NK-92 (cell line): ENCODE results near the gene MTCH1.

Source experiments
- DNase-seq: peaks from one replicate; lab custom pipeline; 2025; ENCODE audit not compliant: unreplicated experiment; lab: John Stamatoyannopoulos, UW

MTCH1 gene

DNA sequence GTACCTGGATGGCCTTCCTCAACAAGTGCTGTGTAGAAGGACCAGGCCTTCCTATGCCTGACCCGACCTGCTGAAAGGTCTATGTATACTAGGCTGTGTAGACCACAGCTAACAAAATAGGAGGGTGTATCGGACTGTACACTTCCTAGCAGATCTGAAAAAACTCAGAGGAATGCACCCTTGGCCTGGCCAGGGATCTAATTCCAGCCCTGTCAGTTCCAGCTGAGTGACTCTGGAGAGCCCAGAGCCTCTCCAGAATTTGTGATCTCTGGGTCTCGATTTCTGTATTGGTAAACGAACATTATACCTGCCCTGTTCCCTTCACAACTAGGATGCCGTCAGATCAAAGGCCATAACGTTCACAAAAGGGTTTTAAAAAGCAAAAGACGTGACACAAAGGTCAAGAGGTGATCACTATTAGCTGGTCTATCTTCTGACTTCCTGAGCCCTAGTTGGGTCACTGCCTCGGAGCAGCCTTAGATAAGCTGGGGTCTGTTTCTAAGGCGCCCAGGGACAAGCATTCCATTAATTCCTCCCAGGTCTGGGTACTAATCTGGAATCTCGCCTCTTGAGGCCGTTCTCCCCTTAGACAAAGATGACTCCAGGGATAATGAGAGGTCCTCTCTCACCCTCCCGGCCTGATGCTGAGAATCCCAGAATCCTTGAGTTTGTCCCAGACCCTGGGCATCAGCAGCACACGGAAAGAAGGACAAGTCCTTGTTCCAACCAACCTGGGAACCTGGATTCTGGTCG lies 13.9 kb downstream of the MTCH1 start:
- no peak for DNase-seq

DNA sequence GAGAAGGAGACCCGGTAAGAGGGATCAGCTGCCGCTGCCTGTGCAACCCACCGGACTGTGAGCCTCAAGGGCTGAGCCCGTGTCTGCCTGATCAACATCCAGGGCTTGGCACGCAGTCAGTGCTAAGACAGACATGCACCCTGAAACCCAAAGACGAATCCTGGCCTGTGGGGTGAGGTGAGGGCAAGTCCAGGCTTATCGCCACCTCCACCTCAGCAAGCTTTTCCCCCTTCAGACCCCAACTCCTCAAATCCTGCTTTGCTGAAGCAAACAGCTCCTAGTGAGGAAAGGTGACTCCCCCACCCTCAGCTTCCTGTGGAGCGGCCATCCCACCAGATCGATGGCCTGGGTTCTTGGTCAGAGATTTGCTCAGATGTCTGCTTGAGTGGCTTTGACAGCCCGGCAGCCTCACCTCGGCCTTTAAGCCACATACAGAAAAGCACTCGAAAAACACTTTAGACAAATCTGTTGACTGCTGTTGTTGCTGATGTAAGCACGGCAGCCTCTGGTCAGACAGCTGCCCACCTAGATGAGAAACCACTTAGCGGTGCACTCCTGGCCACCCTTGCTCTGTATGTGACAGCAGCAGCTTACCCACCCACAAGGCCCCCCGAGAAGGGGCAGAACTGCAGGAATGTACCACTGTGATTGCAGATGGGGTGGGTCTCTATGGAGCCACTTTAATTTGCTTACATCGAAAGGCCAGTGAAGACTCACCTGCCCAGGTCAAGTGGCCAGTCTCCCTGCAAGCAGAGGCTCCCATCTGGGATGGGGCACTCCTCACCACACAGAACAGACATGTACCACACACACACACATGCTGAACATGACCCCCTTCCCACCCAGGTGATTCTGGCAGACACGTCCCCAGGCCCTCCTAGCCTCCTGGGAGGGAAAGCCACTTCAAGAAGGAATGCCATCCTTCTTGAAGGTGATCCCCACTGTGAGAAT lies 14.8 kb downstream of the MTCH1 start:
- no peak for DNase-seq

DNA sequence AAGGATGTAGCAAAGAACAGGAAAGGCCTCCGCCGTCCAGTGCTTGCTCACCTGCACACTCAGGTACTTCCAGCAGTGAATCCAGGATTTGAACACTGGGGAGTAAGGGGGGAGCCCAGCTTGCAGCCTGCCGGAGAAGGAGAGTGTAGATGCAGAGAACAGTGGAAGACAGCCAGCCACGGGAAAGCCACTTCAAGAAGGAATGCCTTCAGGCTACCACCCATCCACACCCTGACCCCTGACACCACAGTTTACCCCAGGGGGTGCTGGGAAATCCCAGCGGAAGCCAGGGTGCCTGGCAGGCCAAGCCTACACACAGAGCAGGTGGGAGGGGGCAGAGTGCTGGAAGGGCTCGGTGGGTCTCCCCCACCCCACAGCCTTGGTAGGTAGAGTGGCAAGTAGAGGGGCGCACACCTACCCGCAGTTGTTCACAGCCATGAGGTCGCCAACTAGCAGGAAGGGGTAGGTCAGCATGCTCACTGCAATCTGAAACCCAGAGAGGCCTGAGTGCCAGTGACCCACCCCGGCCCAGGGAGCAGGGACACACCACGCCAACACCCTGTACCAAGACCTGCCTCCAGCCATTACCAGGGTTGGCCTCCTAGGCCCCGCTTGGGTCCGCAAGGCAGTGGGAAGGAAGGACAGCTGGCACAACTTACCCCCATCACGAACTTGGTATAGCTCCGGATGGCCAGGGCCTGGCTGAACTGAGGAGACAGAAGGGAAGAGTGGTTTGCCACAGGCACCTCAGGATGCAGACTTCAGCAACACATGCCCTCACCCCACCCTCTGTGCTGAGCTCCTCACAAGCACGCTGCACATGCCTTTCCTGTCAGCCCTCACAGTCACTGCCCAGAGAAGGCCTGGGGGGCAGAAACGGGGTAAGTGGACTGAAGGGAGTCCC lies 15.8 kb downstream of the MTCH1 start:
- DNase-seq = no peak

DNA sequence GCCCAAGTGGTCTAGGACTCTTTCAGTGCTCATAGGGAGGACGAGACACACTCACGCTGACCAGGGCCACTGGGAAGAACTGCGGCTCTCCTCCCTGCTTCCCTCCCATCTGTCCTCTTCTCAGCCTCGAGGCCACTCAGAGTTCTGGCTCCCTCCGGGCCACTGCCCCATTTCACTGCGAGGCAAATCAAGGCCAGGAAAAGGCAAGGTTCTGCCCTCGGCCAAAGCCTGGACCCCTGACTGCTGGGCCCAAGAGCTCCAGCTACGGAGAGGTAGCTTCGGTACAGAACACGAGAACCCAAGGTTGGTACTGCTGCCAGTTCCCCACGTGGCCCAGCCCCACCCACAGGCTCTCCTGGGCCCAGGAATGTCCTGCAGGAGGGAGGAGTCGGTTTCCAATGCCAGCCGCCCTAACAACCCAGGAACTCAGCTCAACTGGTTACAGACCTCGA lies 16.7 kb downstream of the MTCH1 start:
- no peak for DNase-seq

DNA sequence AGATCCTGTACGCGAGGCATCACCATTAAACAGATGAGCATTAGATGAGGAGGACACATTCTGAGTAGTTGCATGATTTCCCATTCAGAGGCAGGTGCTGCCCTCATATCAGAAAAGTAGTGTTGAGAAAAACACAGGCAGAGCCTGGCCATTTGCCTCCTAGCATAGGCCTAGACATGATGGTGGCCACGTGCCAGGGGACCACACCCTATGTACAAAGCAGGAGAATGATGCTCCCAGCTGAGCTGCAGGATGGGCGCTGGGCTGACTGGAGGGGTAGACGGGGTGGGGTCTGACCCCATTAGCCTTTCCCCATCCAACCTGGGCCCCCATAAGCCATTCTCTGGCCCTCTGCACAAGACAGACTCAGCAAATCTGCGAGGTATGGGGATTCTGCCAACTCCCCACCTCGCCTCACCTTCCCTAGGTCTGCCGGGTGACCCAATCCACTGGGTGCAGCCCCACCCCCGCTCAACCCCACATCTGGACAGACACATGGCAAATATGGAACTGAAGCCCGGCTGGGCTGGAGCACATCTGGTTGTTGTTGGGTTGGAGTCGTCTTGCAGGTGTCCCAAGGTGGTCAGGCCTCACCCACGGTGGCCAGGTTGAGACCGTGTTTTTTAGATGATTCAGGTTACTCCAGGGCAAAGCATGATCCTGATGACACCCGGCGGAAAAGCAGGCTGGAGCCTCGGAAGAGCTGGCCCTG lies 17.6 kb downstream of the MTCH1 start:
- no peak for DNase-seq

DNA sequence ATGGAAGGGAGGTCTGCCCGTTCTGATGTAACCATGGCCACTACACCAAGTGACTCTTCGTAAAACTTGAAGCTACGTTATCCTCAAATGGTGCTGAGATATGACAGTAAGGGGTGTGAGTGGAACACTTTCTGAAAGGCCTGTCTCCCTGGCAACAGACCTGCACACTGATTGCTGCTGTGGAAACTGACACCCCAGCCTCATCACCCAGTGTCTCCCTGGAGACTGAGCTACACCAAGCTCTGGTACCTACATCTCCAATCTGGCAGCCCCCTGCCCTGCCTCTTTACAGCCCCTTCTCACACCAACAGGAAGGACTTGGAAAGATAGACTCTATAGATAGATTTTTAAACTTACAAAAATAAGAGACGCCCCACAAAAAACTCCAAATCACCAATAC lies 18.2 kb downstream of the MTCH1 start:
- no peak for DNase-seq

DNA sequence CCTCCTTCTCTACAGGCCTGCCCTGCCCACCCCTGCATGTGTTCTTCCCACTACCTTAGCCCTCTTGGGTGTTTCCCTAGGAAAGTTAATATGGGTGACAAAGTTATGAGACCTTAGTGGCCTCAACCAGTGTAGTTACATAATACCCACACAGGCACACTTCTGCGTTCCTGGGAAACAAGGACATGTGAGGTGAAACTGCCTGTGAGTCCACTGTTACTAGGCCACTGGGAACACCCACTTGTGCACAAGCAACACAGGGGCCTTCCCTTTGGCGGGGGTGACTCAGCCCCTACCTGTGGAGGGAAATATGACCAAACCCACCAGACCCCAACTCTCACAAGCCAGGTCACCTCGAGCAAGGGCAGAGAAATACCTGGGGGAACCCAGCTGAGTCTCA lies 18.7 kb downstream of the MTCH1 start:
- DNase-seq = no peak

DNA sequence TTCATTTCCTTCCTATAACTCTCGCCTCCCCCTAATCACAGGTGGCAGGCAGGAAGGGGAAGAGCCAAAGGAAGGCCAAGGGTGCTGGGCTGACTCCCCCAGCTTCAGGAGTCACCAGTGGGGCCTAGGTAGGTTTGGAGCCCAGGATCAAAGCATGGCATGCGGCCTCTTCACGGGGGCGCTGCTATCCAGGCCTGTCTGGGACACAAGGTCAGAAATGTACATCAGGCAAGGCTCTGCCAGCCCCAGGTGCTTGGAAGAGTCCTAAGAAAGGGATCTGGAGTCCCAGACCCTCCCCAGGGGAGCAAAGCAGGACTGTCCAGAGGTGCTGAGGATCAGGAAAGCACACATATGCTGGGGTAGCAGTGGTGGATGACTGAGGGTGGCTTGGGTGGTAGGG lies 21.1 kb downstream of the MTCH1 start:
- DNase-seq = no peak

DNA sequence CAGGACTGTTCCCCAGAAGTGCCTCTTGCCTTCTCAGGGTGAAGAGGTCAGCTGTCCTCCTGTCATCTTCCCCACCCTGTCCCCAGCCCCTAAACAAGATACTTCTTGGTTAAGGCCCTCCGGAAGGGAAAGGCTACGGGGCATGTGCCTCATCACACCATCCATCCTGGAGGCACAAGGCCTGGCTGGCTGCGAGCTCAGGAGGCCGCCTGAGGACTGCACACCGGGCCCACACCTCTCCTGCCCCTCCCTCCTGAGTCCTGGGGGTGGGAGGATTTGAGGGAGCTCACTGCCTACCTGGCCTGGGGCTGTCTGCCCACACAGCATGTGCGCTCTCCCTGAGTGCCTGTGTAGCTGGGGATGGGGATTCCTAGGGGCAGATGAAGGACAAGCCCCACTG lies 21.6 kb downstream of the MTCH1 start:
- DNase-seq = no peak

DNA sequence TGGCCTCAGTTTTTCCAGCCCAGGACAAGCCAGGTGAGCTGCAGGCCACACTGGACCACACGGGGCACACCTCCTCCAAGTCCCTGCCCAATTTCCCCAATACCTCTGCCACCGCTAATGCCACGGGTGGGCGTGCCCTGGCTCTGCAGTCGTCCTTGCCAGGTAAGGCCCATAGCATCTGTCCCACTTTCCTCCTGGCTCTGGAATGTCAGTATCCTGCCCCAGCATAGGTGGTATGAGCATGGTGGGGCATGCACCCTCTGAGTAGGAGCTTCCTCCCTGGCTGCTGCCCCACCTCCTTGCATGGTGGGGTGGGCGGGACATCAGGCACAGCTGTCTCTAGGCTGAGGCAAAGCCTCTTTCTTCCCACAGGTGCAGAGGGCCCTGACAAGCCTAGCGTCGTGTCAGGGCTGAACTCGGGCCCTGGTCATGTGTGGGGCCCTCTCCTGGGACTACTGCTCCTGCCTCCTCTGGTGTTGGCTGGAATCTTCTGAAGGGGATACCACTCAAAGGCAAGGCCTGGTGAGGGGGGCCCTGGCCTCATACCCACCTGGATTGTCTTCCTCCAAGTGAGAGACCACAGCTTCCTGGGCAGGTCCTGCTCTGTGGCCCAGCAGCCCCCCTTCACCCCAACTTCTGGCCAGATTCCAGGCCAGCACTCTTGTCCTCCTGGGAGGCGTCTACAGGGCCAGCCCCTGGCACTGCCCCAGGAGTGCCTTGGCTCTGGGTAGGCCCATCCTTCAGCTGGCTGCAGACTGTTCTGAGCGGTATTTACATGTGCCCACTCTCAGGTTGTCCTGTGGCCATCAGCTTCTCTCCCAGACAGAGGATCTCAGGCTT lies 22.3 kb downstream of the MTCH1 start:
- no peak for DNase-seq

DNA sequence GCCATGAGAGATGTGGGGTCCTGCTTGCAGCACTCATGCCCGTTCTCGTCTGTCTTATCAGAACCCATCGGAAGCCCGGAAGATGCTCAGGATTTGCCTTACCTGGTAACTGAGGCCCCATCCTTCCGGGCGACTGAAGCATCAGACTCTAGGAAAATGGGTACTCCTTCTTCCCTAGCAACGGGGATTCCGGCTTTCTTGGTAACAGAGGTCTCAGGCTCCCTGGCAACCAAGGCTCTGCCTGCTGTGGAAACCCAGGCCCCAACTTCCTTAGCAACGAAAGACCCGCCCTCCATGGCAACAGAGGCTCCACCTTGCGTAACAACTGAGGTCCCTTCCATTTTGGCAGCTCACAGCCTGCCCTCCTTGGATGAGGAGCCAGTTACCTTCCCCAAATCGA lies 23.1 kb downstream of the MTCH1 start:
- no peak for DNase-seq

DNA sequence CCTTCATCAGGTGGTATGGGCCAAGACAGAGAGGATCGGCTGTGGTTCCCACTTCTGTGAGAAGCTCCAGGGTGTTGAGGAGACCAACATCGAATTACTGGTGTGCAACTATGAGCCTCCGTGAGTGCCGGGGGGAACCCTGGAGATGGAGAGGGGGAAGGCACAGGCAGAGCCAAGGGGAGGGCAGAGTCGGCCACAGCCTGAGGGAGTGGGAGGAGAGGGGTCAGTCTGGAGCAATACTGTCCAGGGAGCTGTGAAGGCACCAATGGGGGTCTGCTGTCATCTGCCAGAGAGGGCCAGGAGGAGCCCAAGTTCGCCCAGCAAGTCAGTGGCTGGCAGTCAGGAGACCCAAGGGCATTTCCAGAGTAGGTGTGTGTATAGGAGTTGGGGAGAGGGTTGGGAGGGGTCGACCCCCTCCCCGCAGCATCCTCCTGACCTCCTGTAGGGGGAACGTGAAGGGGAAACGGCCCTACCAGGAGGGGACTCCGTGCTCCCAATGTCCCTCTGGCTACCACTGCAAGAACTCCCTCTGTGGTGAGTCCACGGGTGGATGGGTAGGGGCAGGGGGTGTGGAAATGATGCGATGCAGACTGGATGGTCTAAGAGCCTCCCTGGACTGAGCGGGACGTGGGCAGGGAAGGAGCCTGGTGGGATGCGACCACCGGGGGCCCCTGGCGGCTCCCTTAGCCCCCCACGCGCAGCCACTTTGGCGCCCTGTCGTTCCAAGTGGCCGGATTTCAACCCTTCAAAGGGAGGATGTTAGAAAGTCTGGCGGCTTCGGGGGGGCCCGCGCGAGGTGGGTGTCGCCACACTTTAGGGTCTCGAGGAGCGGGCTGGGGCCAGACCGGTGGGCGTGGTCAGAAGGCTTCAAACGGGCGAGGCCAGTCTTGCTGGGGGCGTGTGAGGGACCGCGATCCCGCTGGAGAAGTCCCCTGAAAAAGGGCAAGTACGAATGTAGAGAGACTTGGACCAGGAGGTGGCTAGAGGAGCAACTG lies 24.3 kb downstream of the MTCH1 start:
- no peak for DNase-seq

DNA sequence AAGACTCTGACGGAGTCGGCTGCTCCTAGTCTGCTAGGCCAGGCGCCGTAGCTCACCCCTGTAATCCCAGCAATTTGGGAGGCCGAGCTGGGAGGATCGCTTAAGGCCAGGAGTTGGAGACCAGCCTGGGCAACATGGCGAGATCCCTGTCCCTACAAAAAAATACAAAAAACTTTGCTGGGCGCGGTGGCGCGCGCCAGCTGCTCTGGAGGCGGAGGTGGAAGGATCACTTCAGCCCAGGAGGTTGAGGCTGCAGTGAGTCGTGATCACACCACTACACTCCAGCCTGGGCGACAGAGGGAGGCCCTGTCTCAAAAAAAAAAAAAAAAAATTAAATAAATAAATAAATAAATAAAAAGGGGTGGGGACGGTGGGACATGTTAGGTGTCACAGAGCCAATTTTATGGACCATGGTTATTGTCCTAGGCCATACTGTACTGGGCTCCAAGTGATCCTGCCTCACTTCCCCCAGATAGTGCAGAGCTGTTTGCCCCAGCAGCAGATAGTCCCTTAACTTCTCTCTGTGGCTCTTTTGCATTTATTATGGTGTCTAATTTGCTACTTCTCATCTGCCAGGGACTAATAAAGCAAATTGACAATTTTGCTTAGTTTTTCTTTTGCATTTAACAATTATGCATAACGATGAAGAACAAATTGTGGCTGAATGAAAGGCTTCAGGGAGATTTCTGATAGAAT lies 26.3 kb downstream of the MTCH1 start:
- DNase-seq = no peak

DNA sequence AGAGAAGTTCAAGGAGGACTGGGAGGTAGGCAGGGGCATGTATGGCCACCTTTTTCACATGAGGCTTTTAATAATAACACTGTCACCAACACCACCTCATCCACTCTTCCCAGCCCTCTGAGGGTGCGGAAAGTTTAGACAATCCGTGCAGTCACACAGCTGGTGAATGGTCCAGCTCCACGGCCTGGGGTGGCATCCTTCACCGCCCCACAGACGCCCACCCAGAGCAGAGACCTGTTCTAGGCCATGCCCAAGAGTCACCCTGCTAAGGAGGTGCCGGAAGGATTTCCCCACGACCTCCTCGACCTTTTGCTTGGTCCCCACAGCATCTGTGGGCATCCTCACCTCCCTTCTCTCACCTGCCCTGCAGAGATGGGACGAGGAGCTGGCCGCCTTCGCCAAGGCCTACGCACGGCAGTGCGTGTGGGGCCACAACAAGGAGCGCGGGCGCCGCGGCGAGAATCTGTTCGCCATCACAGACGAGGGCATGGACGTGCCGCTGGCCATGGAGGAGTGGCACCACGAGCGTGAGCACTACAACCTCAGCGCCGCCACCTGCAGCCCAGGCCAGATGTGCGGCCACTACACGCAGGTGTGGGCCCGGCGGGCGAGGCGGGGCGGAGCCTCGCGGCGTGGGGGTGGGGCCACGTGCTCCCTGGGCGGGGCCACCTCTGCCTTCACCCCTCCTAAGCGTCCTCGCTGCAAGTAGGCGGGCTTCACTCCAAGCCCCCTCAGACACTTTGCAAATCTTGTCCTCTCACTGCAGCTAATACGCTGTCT lies 27.0 kb downstream of the MTCH1 start:
- no peak for DNase-seq

DNA sequence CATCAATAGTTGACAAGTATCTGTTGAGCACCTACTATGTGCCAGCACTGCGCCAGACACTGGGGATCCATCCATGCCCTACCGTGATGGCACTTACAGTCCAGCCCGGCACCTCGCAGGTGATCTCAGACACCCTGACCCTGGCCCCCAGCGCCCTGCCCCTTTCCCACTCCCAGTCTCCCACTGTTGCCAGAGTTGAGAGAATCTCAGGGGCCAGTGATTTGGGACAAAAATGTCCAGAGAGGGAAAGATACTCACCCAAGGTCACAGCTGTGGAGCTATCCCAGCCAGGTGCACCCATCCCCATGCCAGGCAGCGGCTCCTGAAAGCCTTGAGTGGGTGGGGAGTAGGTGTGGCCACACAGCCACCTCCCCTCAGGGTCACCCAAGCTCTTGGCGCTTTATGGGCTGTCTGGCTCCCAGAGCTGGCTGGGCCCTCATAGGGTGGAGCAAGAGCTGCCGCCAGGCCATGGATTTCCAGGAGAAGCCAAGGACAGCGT lies 28.2 kb downstream of the MTCH1 start:
- no peak for DNase-seq

DNA sequence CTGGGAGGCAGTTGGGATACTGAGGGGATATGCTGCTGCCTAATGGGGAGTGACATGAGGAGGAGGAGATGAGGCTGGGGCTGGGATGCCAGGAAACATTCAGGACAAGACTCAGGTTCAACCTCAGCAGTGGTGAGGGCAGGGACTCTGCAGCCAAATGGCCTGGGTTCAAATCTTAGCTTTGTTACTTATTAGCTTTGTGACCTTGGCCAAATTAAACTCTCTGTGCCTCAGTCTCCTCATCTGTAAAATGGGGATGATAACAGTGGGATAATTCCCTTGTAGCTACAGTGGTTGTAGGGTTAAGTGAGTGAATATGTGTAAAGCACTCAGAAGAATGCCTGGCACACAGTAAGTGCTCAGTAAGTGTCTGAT lies 29.6 kb downstream of the MTCH1 start:
- DNase-seq = no peak
